GM12878 (cell line): ENCODE measurements around the gene ESRRB.

Experiments
- HDGF ChIP-seq: fragments of 450-650 bp; IDR thresholded peaks from 2 replicates; pipeline ENCODE4 v1.6.1; 2016; ENCODE audit warnings: antibody characterized with exemption
- IKZF2 ChIP-seq, 2 experiments: fragments of 450-650 bp; IDR thresholded peaks; 2 replicates each; pipeline ENCODE4 v1.6.1; 2017; ENCODE audit warnings: mild to moderate bottlenecking in 2 of 2, moderate library complexity in 2 of 2
- NFIC ChIP-seq: IDR thresholded peaks from 2 replicates; pipeline ENCODE4 v1.6.1; 2012; ENCODE audit warnings: low read depth, mild to moderate bottlenecking, inconsistent platforms, low read length, moderate library complexity
- POLR2AphosphoS5 ChIP-seq: IDR thresholded peaks from 2 replicates; pipeline ENCODE4 v1.6.1; 2011; ENCODE audit warnings: mild to moderate bottlenecking, low read length, inconsistent platforms

GRCh38 chr14:76423534-76423933 lies 47.6 kb downstream of the ESRRB start:
- no peak for TF ChIP-seq POLR2AphosphoS5
- no peak for TF ChIP-seq NFIC
- no peak for TF ChIP-seq HDGF
- TF ChIP-seq IKZF2 (IDR thresholded peaks at IDR 0.05): no peak
